GM12891 (cell line): ENCODE measurements around the gene BPIFB6.

Experiments used
- PAX5 ChIP-seq: IDR thresholded peaks from 2 replicates; pipeline ENCODE4 v1.6.1; 2011; ENCODE audit warnings: low read length, moderate library complexity, mild to moderate bottlenecking; ENCODE audit not compliant: insufficient read depth, severe bottlenecking
- POLR2A ChIP-seq: IDR thresholded peaks from 2 replicates; pipeline ENCODE4 v1.6.1; 2011; ENCODE audit warnings: low read depth, low read length, control low read depth
- POLR2AphosphoS5 ChIP-seq: IDR thresholded peaks from 2 replicates; pipeline ENCODE4 v1.6.1; 2011; ENCODE audit warnings: low read depth, low read length, control low read depth
- POU2F2 ChIP-seq: IDR thresholded peaks from 2 replicates; pipeline ENCODE4 v1.6.1; 2011; ENCODE audit warnings: low read depth, mild to moderate bottlenecking, control low read depth, low read length, moderate library complexity
- SPI1 ChIP-seq: IDR thresholded peaks from 2 replicates; pipeline ENCODE4 v1.6.1; 2011; ENCODE audit warnings: low read depth, low read length, control low read depth
- TAF1 ChIP-seq: IDR thresholded peaks from 2 replicates; pipeline ENCODE4 v1.6.1; 2011; ENCODE audit warnings: low read depth, low read length, control low read depth

GRCh38 chr20:33075281-33075680, 43.8 kb downstream of the BPIFB6 start:
- no peak for TF ChIP-seq SPI1
- no peak for TF ChIP-seq POLR2A
- no peak for TF ChIP-seq TAF1
- TF ChIP-seq POLR2AphosphoS5 = no peak
- no peak for TF ChIP-seq POU2F2
- TF ChIP-seq PAX5 = no peak
